Mononuclear cell (primary cell): ENCODE data around the gene NFXL1. TPM values are rescaled to one million over a fixed set of nuclear protein-coding genes. Genes with fewer than 3 reads are reported as not detected.
A peak's percentile ranks its signal among the peaks of the same experiment; 100 is the strongest.

Source experiments
- H3K27me3 ChIP-seq: 2 replicates; pipeline ENCODE4 v1.6.0; 2011; ENCODE audit warnings: low read length, control low read depth; ENCODE audit not compliant: insufficient read depth
- H3K4me1 ChIP-seq: 2 replicates; pipeline ENCODE4 v1.5.1; 2011; ENCODE audit warnings: mild to moderate bottlenecking, low read length, control low read depth; ENCODE audit not compliant: insufficient read depth
- H3K4me3 ChIP-seq: 2 replicates; pipeline ENCODE4 v1.5.1; 2011; ENCODE audit warnings: mild to moderate bottlenecking, low read length, moderate library complexity
- H3K9me3 ChIP-seq: 2 replicates; pipeline ENCODE4 v1.5.1; 2011; ENCODE audit warnings: low read depth, mild to moderate bottlenecking, control low read depth, low read length
- total RNA-seq: library from RNA; depleted of rRNA; stranded (reverse); fragments of >200 nt; gene quantifications from one replicate; pipeline ENCODE4 v1.2.3, GENCODE V29; 2012

The NFXL1 gene
- total RNA-seq, 1 donor = 6.8 TPM

- no peak overlapping the region for H3K4me3 ChIP-seq
- H3K27me3 ChIP-seq = no peaks in the 10 kb centered on the region
- peaks cover 5% of the 10 kb centered on the region for H3K4me1 ChIP-seq
- H3K9me3 ChIP-seq = no peaks in the 10 kb centered on the region
Measured at GRCh38 chr4:47858006-47858405, 56.4 kb downstream of the NFXL1 start.

- Histone ChIP-seq H3K4me1 (peaks cover 5% of the 10 kb centered on the region), H3K9me3 (no peaks in the 10 kb centered on the region), H3K4me3 (no peak overlapping the region), H3K27me3 (no peaks in the 10 kb centered on the region)
Measured at GRCh38 chr4:47856713-47857112, 57.7 kb downstream of the NFXL1 start.

GRCh38 chr4:47855350-47855749, 59.0 kb downstream of the NFXL1 start:
- peaks cover 5% of the 10 kb centered on the region for H3K4me1 ChIP-seq
- no peaks in the 10 kb centered on the region for H3K27me3 ChIP-seq
- H3K9me3 ChIP-seq = no peaks in the 10 kb centered on the region
- no peak overlapping the region for H3K4me3 ChIP-seq

- no peaks in the 10 kb centered on the region for H3K9me3 ChIP-seq
- no peaks in the 10 kb centered on the region for H3K4me1 ChIP-seq
- no peak overlapping the region for H3K4me3 ChIP-seq
- no peaks in the 10 kb centered on the region for H3K27me3 ChIP-seq
Measured at GRCh38 chr4:47852136-47852535, 62.2 kb downstream of the NFXL1 start.

- Histone ChIP-seq H3K9me3 (no peaks in the 10 kb centered on the region), H3K4me1 (no peaks in the 10 kb centered on the region), H3K4me3 (no peak overlapping the region), H3K27me3 (no peaks in the 10 kb centered on the region)
Measured at GRCh38 chr4:47849466-47849865, 64.9 kb downstream of the NFXL1 start.

- Histone ChIP-seq H3K4me1 (no peaks in the 10 kb centered on the region), H3K27me3 (no peaks in the 10 kb centered on the region), H3K4me3 (no peak overlapping the region), H3K9me3 (no peaks in the 10 kb centered on the region)
Measured at GRCh38 chr4:47848041-47848440, 66.3 kb downstream of the NFXL1 start.

GRCh38 chr4:47842985-47843384, 71.4 kb downstream of the NFXL1 start:
- H3K4me1 ChIP-seq = peaks cover 2% of the 10 kb centered on the region
- H3K4me3 ChIP-seq = no peak overlapping the region
- no peaks in the 10 kb centered on the region for H3K9me3 ChIP-seq
- peaks cover 6% of the 10 kb centered on the region for H3K27me3 ChIP-seq

- H3K27me3 ChIP-seq = peaks cover 29% of the 10 kb centered on the region
- no peak overlapping the region for H3K4me3 ChIP-seq
Measured at GRCh38 chr4:47840291-47840690, 74.1 kb downstream of the NFXL1 start.

GRCh38 chr4:47839259-47839658, 75.1 kb downstream of the NFXL1 start:
- Histone ChIP-seq H3K4me1 (peaks cover 29% of the 10 kb centered on the region), H3K4me3 (no peak overlapping the region), H3K27me3 (peaks cover 29% of the 10 kb centered on the region), H3K9me3 (no peaks in the 10 kb centered on the region)

More at GRCh38 chr4:47840291-47840690, 74.1 kb downstream of the NFXL1 start:
- H3K9me3 ChIP-seq = no peaks in the 10 kb centered on the region
- H3K4me1 ChIP-seq = peaks cover 29% of the 10 kb centered on the region

GRCh38 chr4:47838445-47838844, 75.9 kb downstream of the NFXL1 start:
- peaks cover 35% of the 10 kb centered on the region for H3K27me3 ChIP-seq
- peaks cover 29% of the 10 kb centered on the region for H3K4me1 ChIP-seq
- no peaks in the 10 kb centered on the region for H3K9me3 ChIP-seq

GRCh38 chr4:47837908-47838294, 76.5 kb downstream of the NFXL1 start, which contains the start of gene CORIN:
Gene CORIN (minus strand): TSS chr4:47838067. CDS start chr4:47837949, 118 bp downstream.
- H3K27me3 ChIP-seq = peaks cover 35% of the 10 kb centered on the region
- no peaks in the 10 kb centered on the region for H3K9me3 ChIP-seq
- peaks cover 29% of the 10 kb centered on the region for H3K4me1 ChIP-seq
- peak within 1 kb of the TSS; percentile 37 for H3K4me3 ChIP-seq

More at GRCh38 chr4:47838445-47838844, 75.9 kb downstream of the NFXL1 start:
- no peak overlapping the region for H3K4me3 ChIP-seq

- peak overlapping the region; percentile 37 for H3K4me3 ChIP-seq
- peaks cover 35% of the 10 kb centered on the region for H3K27me3 ChIP-seq
- H3K4me1 ChIP-seq = peaks cover 29% of the 10 kb centered on the region
Measured at GRCh38 chr4:47837094-47837907, 77.1 kb downstream of the NFXL1 start.

GRCh38 chr4:47836641-47837093, 77.7 kb downstream of the NFXL1 start:
- H3K4me1 ChIP-seq = peaks cover 29% of the 10 kb centered on the region
- no peaks in the 10 kb centered on the region for H3K9me3 ChIP-seq
- peaks cover 35% of the 10 kb centered on the region for H3K27me3 ChIP-seq
- H3K4me3 ChIP-seq = peak overlapping the region; percentile 37

More at GRCh38 chr4:47837094-47837907, 77.1 kb downstream of the NFXL1 start:
- H3K9me3 ChIP-seq = no peaks in the 10 kb centered on the region

GRCh38 chr4:47835494-47835893, 78.9 kb downstream of the NFXL1 start:
- H3K4me1 ChIP-seq = peaks cover 29% of the 10 kb centered on the region
- no peak overlapping the region for H3K4me3 ChIP-seq
- H3K27me3 ChIP-seq = peaks cover 35% of the 10 kb centered on the region
- no peaks in the 10 kb centered on the region for H3K9me3 ChIP-seq

- H3K4me1 ChIP-seq = peaks cover 8% of the 10 kb centered on the region
Measured at GRCh38 chr4:47831026-47831679, 83.2 kb downstream of the NFXL1 start.

More at GRCh38 chr4:47831026-47831679, 83.2 kb downstream of the NFXL1 start:
- Histone ChIP-seq H3K9me3 (no peaks in the 10 kb centered on the region), H3K27me3 (peaks cover 14% of the 10 kb centered on the region), H3K4me3 (no peak overlapping the region)
